A673 (cell line): ENCODE measurements around the gene SIM2.

ENCODE experiments used
- CTCF ChIP-seq: fragments of 300-800, 200-600 bp; sonication (generic); conservative IDR thresholded peaks from 2 replicates; pipeline ENCODE4 v1.5.1; 2017; ENCODE audit warnings: low read depth, mild to moderate bottlenecking, antibody characterized with exemption, low read length, moderate library complexity, mixed read lengths
- EZH2 ChIP-seq: fragments of 200-600 bp; sonication (generic); IDR thresholded peaks from 2 replicates; pipeline ENCODE4 v1.6.1; 2017; ENCODE audit warnings: borderline replicate concordance, low read depth, mild to moderate bottlenecking, mixed read lengths, antibody characterized with exemption, low read length; ENCODE audit not compliant: poor library complexity, severe bottlenecking

- TF ChIP-seq CTCF (no peak; the same call in 1 of the 2 replicates), EZH2 (no peak)
Observed at GRCh38 chr21:36706482-36706852, 7.6 kb downstream of the SIM2 start.
